ENCODE measurements around the gene EGFR. TPM values are rescaled to one million over a fixed set of nuclear protein-coding genes. Genes with fewer than 3 reads are reported as not detected.

Gene EGFR
- total RNA-seq, 1 donor from 2014 or later: not detected

- intact Hi-C loops (cut with micrococcal nuclease): no loop called here
Observed at GRCh38 chr7:55099066-55099820, 80.4 kb downstream of the EGFR start.

GRCh38 chr7:55099821-55100543 is 81.2 kb downstream of the EGFR start:
- intact Hi-C loops (cut with micrococcal nuclease): no loop called here

GRCh38 chr7:55100544-55101327 is 81.9 kb downstream of the EGFR start:
- intact Hi-C loops (cut with micrococcal nuclease): no loop called here

- intact Hi-C loops (cut with micrococcal nuclease): no loop called here
Observed at GRCh38 chr7:55101359-55101758, 82.5 kb downstream of the EGFR start.

GRCh38 chr7:55104123-55104522 is 85.3 kb downstream of the EGFR start:
- intact Hi-C loops (cut with micrococcal nuclease): no loop called here

- intact Hi-C loops (cut with micrococcal nuclease): no loop called here
Observed at GRCh38 chr7:55104712-55105433, 86.1 kb downstream of the EGFR start.

- intact Hi-C loops (cut with micrococcal nuclease): no loop called here
Observed at GRCh38 chr7:55105952-55106351, 87.1 kb downstream of the EGFR start.

- intact Hi-C loops (cut with micrococcal nuclease): no loop called here
Observed at GRCh38 chr7:55107946-55108345, 89.1 kb downstream of the EGFR start.

GRCh38 chr7:55108401-55108800 is 89.6 kb downstream of the EGFR start:
- intact Hi-C loops (cut with micrococcal nuclease): no loop called here

GRCh38 chr7:55108818-55109217 is 90.0 kb downstream of the EGFR start:
- intact Hi-C loops (cut with micrococcal nuclease): no loop called here

GRCh38 chr7:55109404-55110167 is 90.8 kb downstream of the EGFR start:
- intact Hi-C loops (cut with micrococcal nuclease): no loop called here

GRCh38 chr7:55110282-55110992 is 91.6 kb downstream of the EGFR start:
- intact Hi-C loops (cut with micrococcal nuclease): no loop called here

- intact Hi-C loops (cut with micrococcal nuclease): no loop called here
Observed at GRCh38 chr7:55110993-55111361, 92.2 kb downstream of the EGFR start.

GRCh38 chr7:55112056-55112455 is 93.2 kb downstream of the EGFR start:
- intact Hi-C loops (cut with micrococcal nuclease): no loop called here

- intact Hi-C loops (cut with micrococcal nuclease): no loop called here
Observed at GRCh38 chr7:55113760-55114540, 95.1 kb downstream of the EGFR start.

GRCh38 chr7:55117286-55117685 is 98.5 kb downstream of the EGFR start:
- intact Hi-C loops (cut with micrococcal nuclease): no loop called here

- intact Hi-C loops (cut with micrococcal nuclease): no loop called here
Observed at GRCh38 chr7:55118426-55118825, 99.6 kb downstream of the EGFR start.

GRCh38 chr7:55119571-55119970 is 100.8 kb downstream of the EGFR start:
- intact Hi-C loops (cut with micrococcal nuclease): no loop called here

GRCh38 chr7:55120074-55120473 is 101.3 kb downstream of the EGFR start:
- intact Hi-C loops (cut with micrococcal nuclease): no loop called here
